ACC112 (cell line): ENCODE results near the gene PLEKHG5.

ENCODE experiments used
- H2AFZ ChIP-seq: fragments of 200-600 bp; sonication (generic); one replicate; pipeline ENCODE4 v1.6.0; 2017; ENCODE audit warnings: antibody characterized with exemption, low read length; ENCODE audit not compliant: unreplicated experiment
- H3K27ac ChIP-seq: fragments of 200-600 bp; sonication (generic); 2 replicates; pipeline ENCODE4 v1.5.1; 2014; ENCODE audit warnings: low read depth, mild to moderate bottlenecking, antibody characterized with exemption, low read length, moderate library complexity
- H3K27me3 ChIP-seq: fragments of 200-600 bp; sonication (generic); 2 replicates; pipeline ENCODE4 v1.6.1; 2014; ENCODE audit warnings: mild to moderate bottlenecking, antibody characterized with exemption, low read length, moderate library complexity, mixed read lengths; ENCODE audit not compliant: insufficient read depth
- H3K36me3 ChIP-seq: fragments of 200-600 bp; sonication (generic); 2 replicates; pipeline ENCODE4 v1.6.1; 2016; ENCODE audit warnings: mild to moderate bottlenecking, antibody characterized with exemption, low read length, moderate library complexity, mixed read lengths; ENCODE audit not compliant: insufficient read depth
- H3K4me1 ChIP-seq: fragments of 200-600 bp; sonication (generic); one replicate; pipeline ENCODE4 v1.6.1; 2016; ENCODE audit warnings: low read length, mixed read lengths; ENCODE audit not compliant: insufficient read depth, unreplicated experiment, control insufficient read depth
- H3K4me3 ChIP-seq: fragments of 200-600 bp; sonication (generic); 2 replicates; pipeline ENCODE4 v1.5.1; 2014; ENCODE audit warnings: mild to moderate bottlenecking, low read depth, low read length
- H3K79me2 ChIP-seq: fragments of 200-600 bp; sonication (generic); one replicate; pipeline ENCODE4 v1.6.0; 2016; ENCODE audit warnings: low read length; ENCODE audit not compliant: control insufficient read depth, unreplicated experiment, insufficient read depth

PLEKHG5 gene

GRCh38 chr1:6423321-6423999 is 68.0 kb downstream of the PLEKHG5 start:
- Histone ChIP-seq H3K4me1 (peaks cover 27% of the 10 kb centered on the region), H3K27me3 (peaks cover 49% of the 10 kb centered on the region), H3K79me2 (no peaks in the 10 kb centered on the region), H3K36me3 (no peaks in the 10 kb centered on the region), H3K27ac (no peak overlapping the region), H3K4me3 (peak overlapping the region; percentile 16), H2AFZ (no peak overlapping the region)

- Histone ChIP-seq H3K27me3 (peaks cover 71% of the 10 kb centered on the region), H2AFZ (no peak overlapping the region), H3K4me1 (peaks cover 27% of the 10 kb centered on the region), H3K4me3 (no peak overlapping the region), H3K79me2 (no peaks in the 10 kb centered on the region), H3K27ac (no peak overlapping the region), H3K36me3 (no peaks in the 10 kb centered on the region)
Observed at GRCh38 chr1:6421266-6421665, 70.2 kb downstream of the PLEKHG5 start.

GRCh38 chr1:6420454-6421042 is 70.9 kb downstream of the PLEKHG5 start:
- H3K4me3 ChIP-seq = peak overlapping the region; percentile 68
- H3K79me2 ChIP-seq = no peaks in the 10 kb centered on the region
- H3K36me3 ChIP-seq = no peaks in the 10 kb centered on the region
- no peak overlapping the region for H3K27ac ChIP-seq
- peaks cover 75% of the 10 kb centered on the region for H3K27me3 ChIP-seq
- peaks cover 27% of the 10 kb centered on the region for H3K4me1 ChIP-seq
- H2AFZ ChIP-seq = no peak overlapping the region

GRCh38 chr1:6419804-6420453 is 71.5 kb downstream of the PLEKHG5 start, which contains the start of gene HES2:
TSS of gene HES2 (minus strand) at chr1:6419919. CDS start at chr1:6419820, 99 bp downstream.
- H3K27me3 ChIP-seq = peaks cover 73% of the 10 kb centered on the region
- H3K79me2 ChIP-seq = no peaks in the 10 kb centered on the region
- no peak within 1 kb of the TSS for H2AFZ ChIP-seq
- peak within 1 kb of the TSS; percentile 68 for H3K4me3 ChIP-seq
- no peaks in the 10 kb centered on the region for H3K36me3 ChIP-seq
- H3K27ac ChIP-seq = no peak within 1 kb of the TSS
- peaks cover 27% of the 10 kb centered on the region for H3K4me1 ChIP-seq

- H3K79me2 ChIP-seq = no peaks in the 10 kb centered on the region
- H3K36me3 ChIP-seq = no peaks in the 10 kb centered on the region
- H3K27me3 ChIP-seq = peaks cover 73% of the 10 kb centered on the region
- peak overlapping the region; percentile 68 for H3K4me3 ChIP-seq
- H3K27ac ChIP-seq = no peak overlapping the region
- H2AFZ ChIP-seq = no peak overlapping the region
- peaks cover 27% of the 10 kb centered on the region for H3K4me1 ChIP-seq
Observed at GRCh38 chr1:6419397-6419803, 72.1 kb downstream of the PLEKHG5 start.

- H3K36me3 ChIP-seq = no peaks in the 10 kb centered on the region
- no peak overlapping the region for H3K27ac ChIP-seq
- no peaks in the 10 kb centered on the region for H3K79me2 ChIP-seq
- H3K4me1 ChIP-seq = peaks cover 27% of the 10 kb centered on the region
- peaks cover 67% of the 10 kb centered on the region for H3K27me3 ChIP-seq
- peak overlapping the region; percentile 68; the same call in 1 of the 2 replicates for H3K4me3 ChIP-seq
- H2AFZ ChIP-seq = no peak overlapping the region
Observed at GRCh38 chr1:6418668-6419396, 72.6 kb downstream of the PLEKHG5 start.

GRCh38 chr1:6417961-6418667 is 73.4 kb downstream of the PLEKHG5 start:
- peaks cover 22% of the 10 kb centered on the region for H3K4me1 ChIP-seq
- H3K36me3 ChIP-seq = no peaks in the 10 kb centered on the region
- no peaks in the 10 kb centered on the region for H3K79me2 ChIP-seq
- no peak overlapping the region for H2AFZ ChIP-seq
- no peak overlapping the region for H3K27ac ChIP-seq
- peaks cover 66% of the 10 kb centered on the region for H3K27me3 ChIP-seq
- H3K4me3 ChIP-seq = no peak overlapping the region
